ENCODE measurements around the gene IGF2. TPM values are rescaled to one million over a fixed set of nuclear protein-coding genes. Genes with fewer than 3 reads are reported as not detected.

The IGF2 gene
- total RNA-seq, 1 experiment from 2014 or later, result 1.5 TPM

DNA sequence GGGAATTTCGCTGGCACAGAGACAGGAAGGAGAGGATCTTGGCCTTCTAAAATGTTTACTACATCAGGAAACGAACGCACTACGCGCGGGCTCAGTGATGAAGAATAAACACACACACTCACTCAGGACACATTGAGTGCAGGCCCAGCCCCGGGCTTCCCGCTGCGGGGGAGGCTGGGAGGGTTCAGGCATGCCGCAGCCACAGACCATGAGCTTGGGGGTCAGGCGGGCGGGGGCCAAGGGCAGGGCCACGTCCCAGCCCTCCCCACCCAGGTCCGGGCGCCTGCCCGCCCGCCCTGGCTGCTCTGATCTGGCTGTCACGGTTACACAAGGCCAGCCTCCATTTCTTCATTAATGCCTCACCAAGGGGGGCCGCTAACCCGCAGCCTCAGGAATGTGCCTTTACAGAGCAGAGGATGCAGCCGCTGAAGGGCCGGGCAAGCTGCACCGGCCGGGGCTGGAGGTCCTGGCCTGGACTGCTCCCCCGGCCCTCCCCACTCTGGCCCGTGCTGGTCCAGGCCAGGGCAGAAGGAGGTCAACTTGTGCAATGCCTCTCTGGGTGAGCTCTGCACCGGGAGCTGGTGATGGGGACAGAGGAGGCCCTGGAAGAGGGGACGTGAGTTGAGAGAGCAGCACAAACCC lies 41.7 kb downstream of the IGF2 start (continued):
- TF ChIP-seq GTF2I (CRISPR knock-in tag; conservative IDR thresholded peaks at IDR 0.05) (no peak), ZBTB21 (CRISPR knock-in tag; IDR thresholded peaks at IDR 0.05; ENCODE audit: borderline replicate concordance) (no peak), OVOL2 (CRISPR knock-in tag; IDR thresholded peaks at IDR 0.05; ENCODE audit: borderline replicate concordance) (no peak), NR3C1 (CRISPR knock-in tag; conservative IDR thresholded peaks at IDR 0.05; ENCODE audit: low read depth) (no peak), FOXK1 (CRISPR knock-in tag; IDR thresholded peaks at IDR 0.05) (no peak), ZNF671 (CRISPR knock-in tag; IDR thresholded peaks at IDR 0.05) (no peak), GRHL2 (CRISPR knock-in tag; IDR thresholded peaks at IDR 0.05; ENCODE audit: insufficient replicate concordance, severe bottlenecking) (no peak), SMAD4 (CRISPR knock-in tag; IDR thresholded peaks at IDR 0.05) (no peak), FOXJ3 (CRISPR knock-in tag; IDR thresholded peaks at IDR 0.05; ENCODE audit: borderline replicate concordance) (no peak), SP1 (CRISPR knock-in tag; conservative IDR thresholded peaks at IDR 0.05) (no peak)
- TF ChIP-seq, protein P1, sequence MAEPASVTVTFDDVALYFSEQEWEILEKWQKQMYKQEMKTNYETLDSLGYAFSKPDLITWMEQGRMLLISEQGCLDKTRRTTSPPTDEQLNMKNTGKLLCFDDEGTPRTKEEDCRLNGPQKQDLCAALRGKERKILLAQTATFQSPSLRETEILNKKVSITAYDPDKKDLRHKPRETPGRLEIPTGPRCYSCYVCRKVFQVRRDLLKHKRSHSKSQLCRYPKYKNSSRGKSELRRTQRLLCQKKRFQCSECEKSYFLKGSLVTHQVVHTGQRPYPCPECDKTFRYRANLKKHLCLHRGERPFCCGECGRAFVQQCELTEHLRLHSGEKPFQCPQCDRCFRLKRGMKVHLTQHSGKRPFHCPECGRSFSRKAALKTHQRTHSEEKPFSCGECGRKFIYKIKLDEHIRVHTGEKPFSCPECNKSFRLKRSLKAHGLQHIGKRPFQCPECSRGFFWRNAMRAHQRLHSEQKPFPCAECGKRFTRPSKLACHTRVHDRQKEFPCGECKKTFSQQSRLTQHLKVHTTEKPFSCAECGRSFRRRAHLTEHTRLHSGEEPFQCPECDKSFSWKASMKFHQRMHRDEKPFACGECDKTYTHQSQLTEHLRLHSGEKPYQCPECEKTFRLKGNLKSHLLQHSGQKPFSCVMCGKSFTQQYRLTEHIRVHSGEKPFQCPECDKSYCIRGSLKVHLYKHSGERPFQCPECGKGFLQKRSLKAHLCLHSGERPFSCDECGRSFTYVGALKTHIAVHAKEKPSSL (CRISPR knock-in tag; conservative IDR thresholded peaks at IDR 0.05), result no peak

DNA sequence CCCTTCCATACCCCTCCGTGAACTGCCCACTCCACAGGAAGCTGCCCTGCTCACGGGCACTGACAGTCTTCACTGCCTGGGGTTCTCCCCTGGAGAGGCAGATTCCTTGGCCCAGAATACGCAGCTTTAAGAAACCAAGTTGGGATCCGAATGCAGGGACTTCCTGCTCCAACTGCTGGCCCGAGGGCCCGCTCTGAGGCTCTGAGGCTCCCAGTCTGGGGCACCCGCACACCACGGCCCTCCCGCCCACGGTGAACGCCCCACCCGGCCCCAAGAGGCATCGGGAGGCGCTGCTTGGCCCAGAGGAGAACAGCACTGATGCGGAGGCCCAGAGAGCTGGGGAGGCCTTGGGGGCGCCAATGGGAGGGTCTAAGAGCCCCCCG lies 42.3 kb downstream of the IGF2 start:
- ChIA-PET CTCF (interaction anchor here (0.9 to 2.2 kb wide), 10 partner anchors 8 to 444 kb away, joined by 3 to 7 read pairs (median 5); no protein-coding TSS in a partner anchor), POLR2A (no interaction called here)
- Mint-ChIP-seq H3K27ac (no peak overlapping the region), H3K36me3 (no peaks in the 10 kb centered on the region), H3K4me1 (peaks cover 18% of the 10 kb centered on the region), H3K27me3 (ENCODE audit: low read depth) (no peaks in the 10 kb centered on the region; the same call in 1 of the 2 replicates), H3K4me3 (no peak overlapping the region), H3K9me3 (no peaks in the 10 kb centered on the region)
- no peak for TF ChIP-seq ZNF317 (CRISPR knock-in tag; IDR thresholded peaks at IDR 0.05; ENCODE audit: borderline replicate concordance, low read depth)
- TF ChIP-seq ZNF671 (CRISPR knock-in tag; IDR thresholded peaks at IDR 0.05), result no peak
- TF ChIP-seq PRRX2 (CRISPR knock-in tag; IDR thresholded peaks at IDR 0.05), result no peak
- TF ChIP-seq, protein P2, sequence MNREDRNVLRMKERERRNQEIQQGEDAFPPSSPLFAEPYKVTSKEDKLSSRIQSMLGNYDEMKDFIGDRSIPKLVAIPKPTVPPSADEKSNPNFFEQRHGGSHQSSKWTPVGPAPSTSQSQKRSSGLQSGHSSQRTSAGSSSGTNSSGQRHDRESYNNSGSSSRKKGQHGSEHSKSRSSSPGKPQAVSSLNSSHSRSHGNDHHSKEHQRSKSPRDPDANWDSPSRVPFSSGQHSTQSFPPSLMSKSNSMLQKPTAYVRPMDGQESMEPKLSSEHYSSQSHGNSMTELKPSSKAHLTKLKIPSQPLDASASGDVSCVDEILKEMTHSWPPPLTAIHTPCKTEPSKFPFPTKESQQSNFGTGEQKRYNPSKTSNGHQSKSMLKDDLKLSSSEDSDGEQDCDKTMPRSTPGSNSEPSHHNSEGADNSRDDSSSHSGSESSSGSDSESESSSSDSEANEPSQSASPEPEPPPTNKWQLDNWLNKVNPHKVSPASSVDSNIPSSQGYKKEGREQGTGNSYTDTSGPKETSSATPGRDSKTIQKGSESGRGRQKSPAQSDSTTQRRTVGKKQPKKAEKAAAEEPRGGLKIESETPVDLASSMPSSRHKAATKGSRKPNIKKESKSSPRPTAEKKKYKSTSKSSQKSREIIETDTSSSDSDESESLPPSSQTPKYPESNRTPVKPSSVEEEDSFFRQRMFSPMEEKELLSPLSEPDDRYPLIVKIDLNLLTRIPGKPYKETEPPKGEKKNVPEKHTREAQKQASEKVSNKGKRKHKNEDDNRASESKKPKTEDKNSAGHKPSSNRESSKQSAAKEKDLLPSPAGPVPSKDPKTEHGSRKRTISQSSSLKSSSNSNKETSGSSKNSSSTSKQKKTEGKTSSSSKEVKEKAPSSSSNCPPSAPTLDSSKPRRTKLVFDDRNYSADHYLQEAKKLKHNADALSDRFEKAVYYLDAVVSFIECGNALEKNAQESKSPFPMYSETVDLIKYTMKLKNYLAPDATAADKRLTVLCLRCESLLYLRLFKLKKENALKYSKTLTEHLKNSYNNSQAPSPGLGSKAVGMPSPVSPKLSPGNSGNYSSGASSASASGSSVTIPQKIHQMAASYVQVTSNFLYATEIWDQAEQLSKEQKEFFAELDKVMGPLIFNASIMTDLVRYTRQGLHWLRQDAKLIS (CRISPR knock-in tag; IDR thresholded peaks at IDR 0.05; ENCODE audit: borderline replicate concordance), result no peak
- TF ChIP-seq, protein P3, sequence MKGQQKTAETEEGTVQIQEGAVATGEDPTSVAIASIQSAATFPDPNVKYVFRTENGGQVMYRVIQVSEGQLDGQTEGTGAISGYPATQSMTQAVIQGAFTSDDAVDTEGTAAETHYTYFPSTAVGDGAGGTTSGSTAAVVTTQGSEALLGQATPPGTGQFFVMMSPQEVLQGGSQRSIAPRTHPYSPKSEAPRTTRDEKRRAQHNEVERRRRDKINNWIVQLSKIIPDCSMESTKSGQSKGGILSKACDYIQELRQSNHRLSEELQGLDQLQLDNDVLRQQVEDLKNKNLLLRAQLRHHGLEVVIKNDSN (CRISPR knock-in tag; IDR thresholded peaks at IDR 0.05), result no peak
- ATAC-seq, result no peak
- DNase-seq (ENCODE audit: low spot score), result no peak
